CD14-positive monocyte (primary cell): Measurements from ENCODE around the gene TKT. TPM values are rescaled to one million over a fixed set of nuclear protein-coding genes. Genes with fewer than 3 reads are reported as not detected.

ENCODE experiments used
- DNase-seq, 3 donors: peaks; one replicate each; pipeline ENCODE4 v3.0.0-alpha.2; 2011 to 2022
- H2AFZ ChIP-seq: 2 replicates; pipeline ENCODE4 v1.6.0; 2012; ENCODE audit warnings: mild to moderate bottlenecking, low read depth, low read length, inconsistent platforms; ENCODE audit not compliant: insufficient read depth, poor library complexity, severe bottlenecking
- H3K27ac ChIP-seq, 2 donors: 1 replicate in 1 of 2; 2 replicates in 1 of 2; pipeline ENCODE4 v1.5.1; 2012 to 2013; ENCODE audit warnings: low read length in 2 of 2, control low read depth in 1 of 2, inconsistent platforms in 1 of 2, low read depth in 1 of 2, mild to moderate bottlenecking in 1 of 2
- H3K27me3 ChIP-seq, 2 donors: one replicate each; pipeline versions ENCODE4 v1.6.0 to v1.6.1; 2011 to 2013; ENCODE audit warnings: low read length in 2 of 2; ENCODE audit not compliant: control insufficient read depth in 2 of 2, insufficient read depth in 2 of 2
- H3K36me3 ChIP-seq, 2 donors: replicated peaks in 1 of 2; 1 replicate in 1 of 2; 2 replicates in 1 of 2; pipeline versions ENCODE4 v1.5.1 to v1.6.1; 2012 to 2013; ENCODE audit warnings: low read length in 2 of 2, control low read depth in 1 of 2, inconsistent platforms in 1 of 2, mild to moderate bottlenecking in 1 of 2; ENCODE audit not compliant: insufficient read depth in 2 of 2, control insufficient read depth in 1 of 2
- H3K4me1 ChIP-seq, 2 donors: 1 replicate in 1 of 2; 2 replicates in 1 of 2; pipeline versions ENCODE4 v1.5.1 to v1.6.1; 2012 to 2013; ENCODE audit warnings: low read length in 2 of 2, control low read depth in 1 of 2, inconsistent platforms in 1 of 2, mild to moderate bottlenecking in 1 of 2, moderate library complexity in 1 of 2; ENCODE audit not compliant: insufficient read depth in 2 of 2, control insufficient read depth in 1 of 2
- H3K4me2 ChIP-seq: replicated peaks from 2 replicates; pipeline ENCODE3; 2012; ENCODE audit warnings: low read length, moderate library complexity, mild to moderate bottlenecking; ENCODE audit not compliant: poor library complexity, severe bottlenecking; ENCODE audit errors: extremely low read depth
- H3K4me3 ChIP-seq, 3 experiments: fragments of 200-600 bp in 1 of 3; sonication (generic) in 1 of 3; replicated peaks in 1 of 3; 1 replicate in 2 of 3; 2 replicates in 1 of 3; pipeline ENCODE4 v1.5.1; 2011 to 2013; ENCODE audit warnings: low read length in 3 of 3, mild to moderate bottlenecking in 3 of 3, control low read depth in 2 of 3, low read depth in 2 of 3, inconsistent platforms in 1 of 3, moderate library complexity in 1 of 3
- H3K79me2 ChIP-seq: 2 replicates; pipeline ENCODE4 v1.6.0; 2012; ENCODE audit warnings: mild to moderate bottlenecking, control low read depth, inconsistent platforms, low read length, moderate library complexity; ENCODE audit not compliant: insufficient read depth
- H3K9ac ChIP-seq: 2 replicates; pipeline ENCODE4 v1.6.0; 2017; ENCODE audit warnings: low read length, mild to moderate bottlenecking; ENCODE audit not compliant: insufficient read depth, poor library complexity, severe bottlenecking
- H3K9me3 ChIP-seq, 2 donors: replicated peaks in 1 of 2; 1 replicate in 1 of 2; 2 replicates in 1 of 2; pipeline versions ENCODE4 v1.5.1 to v1.6.1; 2012 to 2013; ENCODE audit warnings: low read length in 2 of 2, control low read depth in 1 of 2; ENCODE audit not compliant: control insufficient read depth in 1 of 2, insufficient read depth in 1 of 2
- H4K20me1 ChIP-seq: 2 replicates; pipeline ENCODE4 v1.6.0; 2012; ENCODE audit warnings: mild to moderate bottlenecking, low read length, control low read depth, moderate library complexity; ENCODE audit not compliant: insufficient read depth
- H3K27ac Mint-ChIP-seq, 7 donors: one replicate each; pipeline ENCODE4 v1.8.0; 2020; ENCODE audit warnings: mild to moderate bottlenecking in 7 of 7, mixed read lengths in 7 of 7, moderate library complexity in 6 of 7, inconsistent platforms in 2 of 7
- H3K27me3 Mint-ChIP-seq, 3 donors: one replicate each; pipeline ENCODE4 v1.8.0; 2021 to 2022; ENCODE audit warnings: low read depth in 3 of 3, mild to moderate bottlenecking in 3 of 3, mixed read lengths in 3 of 3, moderate library complexity in 3 of 3, inconsistent platforms in 1 of 3
- H3K36me3 Mint-ChIP-seq, 2 donors: one replicate each; pipeline ENCODE4 v1.8.0; 2020; ENCODE audit warnings: mixed read lengths in 2 of 2, inconsistent platforms in 1 of 2, mild to moderate bottlenecking in 1 of 2
- H3K4me1 Mint-ChIP-seq: one replicate; pipeline ENCODE4 v1.8.0; 2020; ENCODE audit warnings: mild to moderate bottlenecking, mixed read lengths
- H3K4me3 Mint-ChIP-seq, 2 donors: one replicate each; pipeline ENCODE4 v1.8.0; 2020; ENCODE audit warnings: mild to moderate bottlenecking in 2 of 2, mixed read lengths in 2 of 2, moderate library complexity in 1 of 2
- H3K9me3 Mint-ChIP-seq, 7 donors: one replicate each; pipeline ENCODE4 v1.8.0; 2020 to 2022; ENCODE audit warnings: mixed read lengths in 7 of 7, mild to moderate bottlenecking in 6 of 7, moderate library complexity in 6 of 7, inconsistent platforms in 2 of 7
- CTCF ChIP-seq: fragments of 200-600 bp; IDR thresholded peaks from one replicate; pipeline ENCODE4 v1.8.0; 2022; ENCODE audit warnings: antibody characterized with exemption, mild to moderate bottlenecking
- WGBS: methylation state at CpG from one replicate; pipeline ENCODE4 v1.1.5; 2013; ENCODE audit warnings: missing lambda C conversion rate; ENCODE audit not compliant: insufficient coverage; 5-methylcytosine and 5-hydroxymethylcytosine counted together
- intact Hi-C, 2 donors: fragments of 100-400 bp; cut with micrococcal nuclease; formaldehyde crosslinking; loops; one replicate each; pipeline versions ENCODE4 v1.15.0 to v1.15.1; 2023
- polyA plus RNA-seq, 3 donors: library from polyadenylated mRNA; depleted of rRNA in 1 of 3; unstranded in 2 of 3; stranded (reverse) in 1 of 3; fragments of 300-500 nt in 2 of 3; fragments of >200 nt in 1 of 3; fragmentation: Illumina TruSeq in 2 of 3; gene quantifications; 1 replicate in 2 of 3; 2 replicates in 1 of 3; pipeline ENCODE4 v1.2.3, GENCODE V29; 2012 to 2021

The TKT gene
- polyA plus RNA-seq, 3 donors, result 496 to 582 (median 562) TPM

DNA sequence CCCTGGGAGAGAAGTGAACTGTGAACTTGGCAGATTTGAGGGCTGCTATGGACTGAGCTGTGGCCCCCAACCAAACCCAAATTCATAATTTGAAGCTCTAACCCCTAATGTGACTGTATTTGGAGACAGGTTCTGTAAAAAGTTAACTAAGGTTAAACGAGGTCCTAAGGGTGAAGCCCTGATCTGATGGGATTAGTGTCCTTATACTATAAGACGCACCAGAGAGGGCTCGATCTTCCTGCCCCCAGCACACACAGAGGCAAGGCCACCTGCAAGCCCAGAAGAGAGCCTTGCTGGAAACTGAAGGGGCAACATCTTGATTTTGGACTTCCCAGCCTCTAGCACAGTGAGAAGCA lies 34.0 kb downstream of the TKT start:
- Mint-ChIP-seq H3K9me3 (peaks cover under 1 to 11% (median 4%) of the 10 kb centered on the region in 7 donors), H3K4me1 (peaks cover 18% of the 10 kb centered on the region), H3K36me3 (peaks cover 35 to 48% of the 10 kb centered on the region in 2 donors), H3K27ac (peak overlapping the region in 6 of 7 donors; percentile 21 to 73 (median 48)), H3K27me3 (no peaks in the 10 kb centered on the region), H3K4me3 (no peak overlapping the region)
- Histone ChIP-seq H3K36me3 (peaks cover 42 to 47% of the 10 kb centered on the region in 2 donors), H3K27me3 (no peaks in the 10 kb centered on the region), H3K9ac (no peak overlapping the region), H3K27ac (peak overlapping the region; percentile 14 to 37), H4K20me1 (peaks cover 66% of the 10 kb centered on the region), H3K4me3 (no peak overlapping the region), H2AFZ (no peak overlapping the region), H3K9me3 (peaks cover 3 to 7% of the 10 kb centered on the region in 2 donors), H3K4me1 (peaks cover 2 to 16% of the 10 kb centered on the region in 2 donors), H3K4me2 (no peak overlapping the region), H3K79me2 (peaks cover 9% of the 10 kb centered on the region)
- intact Hi-C loops, result no loop called here
- WGBS, result 100% methylated on average over 1 of the region's 3 CpGs
- no peak for TF ChIP-seq CTCF
- DNase-seq, result no peak

DNA sequence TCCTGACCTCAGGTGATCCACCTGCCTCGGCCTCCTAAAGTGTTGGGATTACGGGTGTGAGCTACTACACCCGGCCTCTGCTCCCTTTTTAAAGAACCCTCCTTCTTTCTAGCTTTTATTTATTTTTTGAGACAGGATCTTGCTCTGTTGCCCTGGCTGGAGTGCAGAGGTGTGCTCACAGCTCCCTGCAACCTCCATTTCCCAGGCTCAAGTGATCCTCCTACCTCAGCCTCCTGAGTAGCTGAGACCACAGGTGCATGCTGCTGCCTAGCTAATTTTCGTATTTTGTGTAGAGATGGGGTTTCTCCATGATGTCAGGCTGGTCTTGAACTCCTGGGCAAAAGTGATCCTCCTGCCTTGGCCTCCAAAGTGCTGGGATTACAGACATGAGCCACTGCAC lies 34.5 kb downstream of the TKT start:
- Histone ChIP-seq H3K27me3 (no peaks in the 10 kb centered on the region), H3K4me1 (peaks cover 2 to 16% of the 10 kb centered on the region in 2 donors), H3K9ac (no peak overlapping the region), H3K4me2 (no peak overlapping the region), H3K4me3 (no peak overlapping the region), H4K20me1 (peaks cover 61% of the 10 kb centered on the region), H2AFZ (no peak overlapping the region), H3K79me2 (peaks cover 5% of the 10 kb centered on the region), H3K27ac (peak overlapping the region in 1 of 2 donors; percentile 37), H3K36me3 (peaks cover 38 to 42% of the 10 kb centered on the region in 2 donors), H3K9me3 (peaks cover 7 to 12% of the 10 kb centered on the region in 2 donors)
- TF ChIP-seq CTCF, result no peak
- peaks cover 18% of the 10 kb centered on the region for H3K4me1 Mint-ChIP-seq
- no peaks in the 10 kb centered on the region for H3K27me3 Mint-ChIP-seq
- intact Hi-C loops, result no loop called here
- DNase-seq, result no peak
- 92% methylated on average over 2 of the region's 4 CpGs for WGBS
- H3K27ac Mint-ChIP-seq, result peak overlapping the region in 6 of 7 donors; percentile 2 to 73 (median 58)
- no peak overlapping the region for H3K4me3 Mint-ChIP-seq
- peaks cover 30 to 44% of the 10 kb centered on the region in 2 donors for H3K36me3 Mint-ChIP-seq
- peaks cover 3 to 15% (median 9%) of the 10 kb centered on the region in 7 donors for H3K9me3 Mint-ChIP-seq
